ENCODE results near the gene APH1A.

GRCh38 chr1:150268340-150268704 lies 494 bp downstream of the APH1A start:
- TF ChIP-seq CTCF (IDR thresholded peaks at IDR 0.05; ENCODE audit: low read length) (no peak), EZH2 (IDR thresholded peaks at IDR 0.05; ENCODE audit: borderline replicate concordance, low read length) (no peak)

All from OCI-LY1 (cell line).